Naive thymus-derived CD4-positive, alpha-beta T cell (primary cell): ENCODE measurements around the gene GINS2. TPM values are rescaled to one million over a fixed set of nuclear protein-coding genes. Genes with fewer than 3 reads are reported as not detected.
A peak's percentile ranks its signal among the peaks of the same experiment; 100 is the strongest.

ENCODE experiments used
- ATAC-seq: fragments of 150-1000 bp; cut with Tn5 transposase; 2 replicates; pipeline ENCODE4 v1.10.0; 2021; ENCODE audit warnings: mild to moderate bottlenecking, moderate library complexity
- CTCF ChIA-PET: fragments of 350-600 bp; sonication (Branson Sonifier 250); formaldehyde crosslinking; loops from one replicate; lab custom pipeline; 2021; ENCODE audit warnings: antibody characterized with exemption; lab: Charles Lee
- POLR2A ChIA-PET: fragments of 350-600 bp; sonication (Branson Sonifier 250); formaldehyde crosslinking; loops from one replicate; lab custom pipeline; 2021; ENCODE audit warnings: antibody characterized with exemption, inconsistent platforms; lab: Charles Lee
- DNase-seq, 9 donors: peaks; one replicate each; pipeline versions ENCODE4 v3.0.0 to v3.0.0-alpha.2; 2020 to 2022; ENCODE audit warnings: mixed read lengths in 1 of 9
- H3K27ac ChIP-seq: one replicate; pipeline ENCODE4 v1.7.0; 2013; ENCODE audit warnings: mild to moderate bottlenecking, low read depth, low read length, moderate library complexity
- H3K27me3 ChIP-seq, 2 donors: one replicate each; pipeline ENCODE4 v1.7.0; 2013; ENCODE audit warnings: low read length in 2 of 2, mild to moderate bottlenecking in 2 of 2, moderate library complexity in 2 of 2; ENCODE audit not compliant: control insufficient read depth in 2 of 2, insufficient read depth in 2 of 2
- H3K36me3 ChIP-seq, 3 experiments: 1 replicate in 2 of 3; 2 replicates in 1 of 3; pipeline ENCODE4 v1.7.0; 2013; ENCODE audit warnings: low read length in 3 of 3, mild to moderate bottlenecking in 3 of 3, moderate library complexity in 1 of 3; ENCODE audit not compliant: insufficient read depth in 3 of 3, control insufficient read depth in 2 of 3
- H3K4me1 ChIP-seq, 2 donors: one replicate each; pipeline ENCODE4 v1.7.0; 2013; ENCODE audit warnings: low read length in 2 of 2, mild to moderate bottlenecking in 2 of 2, moderate library complexity in 1 of 2; ENCODE audit not compliant: control insufficient read depth in 2 of 2, insufficient read depth in 2 of 2
- H3K4me3 ChIP-seq: 2 replicates; pipeline ENCODE4 v1.7.0; 2013; ENCODE audit warnings: mild to moderate bottlenecking, low read length
- H3K9me3 ChIP-seq, 3 experiments: 1 replicate in 2 of 3; 2 replicates in 1 of 3; pipeline ENCODE4 v1.7.0; 2013; ENCODE audit warnings: low read length in 3 of 3; ENCODE audit not compliant: control insufficient read depth in 2 of 3
- H3K27ac Mint-ChIP-seq, 9 donors: one replicate each; pipeline ENCODE4 v1.8.0; 2020 to 2022; ENCODE audit warnings: mixed read lengths in 9 of 9, mild to moderate bottlenecking in 8 of 9, moderate library complexity in 5 of 9, inconsistent platforms in 2 of 9
- H3K27me3 Mint-ChIP-seq, 5 donors: one replicate each; pipeline ENCODE4 v1.8.0; 2021 to 2022; ENCODE audit warnings: mixed read lengths in 5 of 5, mild to moderate bottlenecking in 1 of 5
- H3K36me3 Mint-ChIP-seq, 5 donors: one replicate each; pipeline ENCODE4 v1.8.0; 2020 to 2022; ENCODE audit warnings: mixed read lengths in 5 of 5, mild to moderate bottlenecking in 3 of 5, inconsistent platforms in 1 of 5
- H3K4me1 Mint-ChIP-seq, 7 donors: one replicate each; pipeline ENCODE4 v1.8.0; 2020 to 2022; ENCODE audit warnings: mixed read lengths in 7 of 7, mild to moderate bottlenecking in 3 of 7, inconsistent platforms in 1 of 7
- H3K4me3 Mint-ChIP-seq, 10 donors: one replicate each; pipeline ENCODE4 v1.8.0; 2020 to 2022; ENCODE audit warnings: mild to moderate bottlenecking in 10 of 10, mixed read lengths in 10 of 10, moderate library complexity in 6 of 10, inconsistent platforms in 2 of 10
- H3K9me3 Mint-ChIP-seq, 11 donors: one replicate each; pipeline ENCODE4 v1.8.0; 2020 to 2022; ENCODE audit warnings: mixed read lengths in 11 of 11, mild to moderate bottlenecking in 4 of 11, inconsistent platforms in 1 of 11, moderate library complexity in 1 of 11
- intact Hi-C, 2 donors: fragments of 100-400 bp; cut with micrococcal nuclease; formaldehyde crosslinking; loops; one replicate each; pipeline ENCODE4 v1.15.1; 2023
- polyA plus RNA-seq, 2 donors: library from polyadenylated mRNA; unstranded; fragments of 300-500 nt; fragmentation: Illumina TruSeq; gene quantifications; one replicate each; pipeline ENCODE4 v1.2.3, GENCODE V29; 2021
- total RNA-seq, 6 experiments: library from RNA in 5 of 6; stranded (reverse) in 5 of 6; gene quantifications; 1 replicate in 5 of 6; 2 replicates in 1 of 6; pipeline ENCODE4 v1.2.3 and lab custom pipeline; 2021 to 2026

Gene GINS2
- total and polyA plus RNA-seq, 7 experiments from 2014 or later, result 1.0 to 43.6 (median 1.9) TPM

DNA sequence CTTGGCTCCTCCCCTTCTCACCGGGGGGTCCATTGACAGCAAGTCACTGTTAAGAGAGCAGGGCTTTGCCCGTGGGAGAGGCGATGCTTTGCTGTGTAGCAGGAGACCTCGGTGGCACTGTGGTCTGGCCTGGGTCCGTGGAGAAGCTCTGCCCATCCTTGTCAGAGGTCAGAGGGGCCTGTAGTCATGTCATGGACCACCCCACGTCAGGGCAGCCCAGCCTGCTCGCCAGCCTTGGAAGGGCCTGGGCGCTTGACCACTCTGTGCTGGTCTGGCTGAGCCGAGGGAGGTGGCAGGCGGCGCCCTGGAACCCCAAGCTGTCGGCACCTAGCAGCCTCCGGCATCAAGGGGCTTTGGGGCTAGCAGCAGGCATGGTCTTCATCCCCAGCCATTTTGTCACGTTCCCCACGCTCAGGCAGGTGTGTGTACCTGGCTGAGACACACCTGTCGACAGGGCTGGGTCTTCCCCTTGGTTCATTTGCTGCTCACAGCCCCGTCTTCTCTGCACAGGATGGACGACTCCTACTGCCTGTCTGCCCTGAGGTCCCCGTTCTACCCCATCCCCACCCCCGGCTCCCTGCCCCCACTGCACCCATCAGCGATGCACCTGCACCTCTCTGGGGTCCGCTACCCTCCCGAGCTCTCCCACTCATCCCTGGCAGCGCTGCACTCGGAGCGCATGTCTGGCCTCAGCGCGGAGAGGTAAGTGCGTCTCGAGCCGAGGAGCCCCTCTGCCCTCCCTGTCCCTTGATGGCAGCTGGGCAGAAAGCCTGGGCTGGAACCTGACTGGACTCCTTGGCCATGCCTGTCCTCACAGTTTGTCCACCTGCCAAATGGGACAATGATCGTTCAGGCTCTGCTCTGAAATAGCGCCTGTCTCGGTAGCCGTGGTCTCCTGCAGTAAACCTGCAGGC is 33.3 kb downstream of the GINS2 start:
- Mint-ChIP-seq H3K4me1 (peaks cover 0 to 4% (median 0%) of the 10 kb centered on the region in 7 donors), H3K27me3 (no peaks in the 10 kb centered on the region), H3K36me3 (peaks cover 0 to 15% (median 3%) of the 10 kb centered on the region in 5 donors), H3K4me3 (no peak overlapping the region), H3K27ac (peak overlapping the region in 1 of 9 donors; percentile 72), H3K9me3 (no peaks in the 10 kb centered on the region)
- H3K9me3 ChIP-seq, result no peaks in the 10 kb centered on the region
- no peaks in the 10 kb centered on the region for H3K4me1 ChIP-seq
- no peak overlapping the region for H3K27ac ChIP-seq
- CTCF ChIA-PET, result no interaction called here
- peaks cover 4 to 41% (median 10%) of the 10 kb centered on the region in 3 experiments for H3K36me3 ChIP-seq
- intact Hi-C loops, result no loop called here
- H3K27me3 ChIP-seq, result no peaks in the 10 kb centered on the region
- DNase-seq (no peak), ATAC-seq (no peak)
- POLR2A ChIA-PET, result no interaction called here
- no peak overlapping the region for H3K4me3 ChIP-seq

DNA sequence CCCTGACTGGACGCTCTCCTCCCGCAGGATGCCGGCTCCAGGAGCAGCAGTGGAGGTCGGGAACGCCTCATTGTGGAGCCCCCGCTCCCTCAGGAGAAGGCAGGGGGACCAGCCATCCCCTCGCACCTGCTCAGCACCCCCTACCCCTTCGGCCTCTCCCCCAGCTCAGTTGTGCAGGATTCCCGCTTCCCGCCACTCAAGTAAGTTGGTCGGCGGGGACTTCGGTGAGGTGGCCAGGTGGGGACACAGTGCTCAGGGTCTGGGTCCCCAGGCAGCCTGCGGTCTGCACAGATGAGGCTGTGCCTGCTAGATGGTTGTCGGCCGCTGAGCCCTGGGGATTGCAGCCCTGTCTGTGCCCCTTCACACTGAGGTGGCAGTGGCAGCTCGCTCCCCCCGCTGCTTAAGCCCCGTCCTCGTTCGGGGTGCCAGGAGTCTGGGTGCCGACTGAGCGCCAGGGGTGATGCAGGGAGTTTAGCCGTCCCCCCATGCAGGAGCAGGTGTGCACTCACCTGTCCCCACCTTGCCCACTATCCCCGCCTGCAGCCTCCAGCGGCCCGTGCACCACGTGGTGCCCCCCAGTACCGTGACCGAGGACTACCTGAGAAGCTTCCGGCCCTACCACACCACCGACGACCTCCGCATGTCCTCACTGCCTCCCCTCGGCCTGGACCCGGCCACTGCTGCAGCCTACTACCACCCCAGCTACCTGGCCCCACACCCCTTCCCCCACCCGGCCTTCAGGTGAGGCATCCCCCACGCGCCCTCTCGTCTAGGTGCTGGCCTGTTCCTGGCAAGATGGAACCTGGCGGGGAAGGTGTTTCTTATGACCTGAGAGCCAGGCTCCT is 34.3 kb downstream of the GINS2 start:
- Histone ChIP-seq H3K27ac (no peak overlapping the region), H3K4me1 (no peaks in the 10 kb centered on the region), H3K27me3 (no peaks in the 10 kb centered on the region), H3K9me3 (no peaks in the 10 kb centered on the region), H3K4me3 (no peak overlapping the region), H3K36me3 (peaks cover 4 to 41% (median 10%) of the 10 kb centered on the region in 3 experiments)
- no peak for DNase-seq
- ChIA-PET POLR2A (no interaction called here), CTCF (no interaction called here)
- Mint-ChIP-seq H3K4me1 (no peaks in the 10 kb centered on the region), H3K27me3 (no peaks in the 10 kb centered on the region), H3K27ac (no peak overlapping the region), H3K4me3 (no peak overlapping the region), H3K9me3 (no peaks in the 10 kb centered on the region), H3K36me3 (peaks cover 0 to 15% (median 3%) of the 10 kb centered on the region in 5 donors)
- ATAC-seq, result no peak
- intact Hi-C loops, result no loop called here

DNA sequence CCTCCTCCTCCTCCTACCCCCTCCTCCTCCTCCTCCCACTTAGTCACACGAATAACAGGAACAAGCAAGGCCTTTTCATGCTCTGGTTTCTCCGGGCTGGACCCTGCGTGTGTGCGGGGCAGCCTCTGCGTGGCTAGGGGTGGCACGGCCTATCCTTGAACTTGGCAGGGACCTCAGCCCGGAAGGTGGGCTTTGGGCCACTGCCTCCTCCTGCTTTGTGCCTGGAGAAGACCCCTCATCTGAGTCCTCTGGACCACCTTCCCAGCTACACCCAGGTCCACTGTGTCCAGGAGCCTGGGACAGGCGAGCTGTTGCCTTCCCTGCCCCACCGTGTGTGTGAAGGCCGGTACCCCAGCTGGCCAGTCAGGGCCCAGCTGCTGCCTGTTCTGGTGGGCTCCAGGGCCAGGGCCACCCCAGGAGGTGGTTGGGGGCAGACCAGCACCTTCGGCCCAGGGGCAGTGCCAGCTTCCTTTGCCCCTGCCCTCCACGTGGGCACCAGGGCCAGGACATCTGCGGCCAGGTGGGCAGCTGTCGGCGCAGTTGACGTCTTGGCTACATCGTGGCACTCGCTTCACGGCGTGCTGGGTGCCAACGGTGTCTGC is 35.4 kb downstream of the GINS2 start:
- no peak overlapping the region for H3K27ac ChIP-seq
- Mint-ChIP-seq H3K4me3 (no peak overlapping the region), H3K4me1 (peaks cover 0 to 6% (median 0%) of the 10 kb centered on the region in 7 donors), H3K27ac (peak overlapping the region in 2 of 9 donors; percentile 71 to 82), H3K9me3 (no peaks in the 10 kb centered on the region), H3K36me3 (peaks cover 0 to 18% (median 3%) of the 10 kb centered on the region in 5 donors), H3K27me3 (no peaks in the 10 kb centered on the region)
- no peak for DNase-seq
- no peak for ATAC-seq
- H3K27me3 ChIP-seq, result no peaks in the 10 kb centered on the region
- ChIA-PET CTCF (no interaction called here), POLR2A (no interaction called here)
- no peak overlapping the region for H3K4me3 ChIP-seq
- H3K36me3 ChIP-seq, result peaks cover 4 to 32% (median 10%) of the 10 kb centered on the region in 3 experiments
- no peaks in the 10 kb centered on the region for H3K4me1 ChIP-seq
- no peaks in the 10 kb centered on the region for H3K9me3 ChIP-seq
- intact Hi-C loops, result no loop called here

GRCh38 chr16:85652431-85653221 is 36.1 kb downstream of the GINS2 start:
- CTCF ChIA-PET, result no interaction called here
- Histone ChIP-seq H3K4me1 (no peaks in the 10 kb centered on the region), H3K36me3 (peaks cover 0 to 25% (median 2%) of the 10 kb centered on the region in 3 experiments), H3K27me3 (no peaks in the 10 kb centered on the region), H3K9me3 (no peaks in the 10 kb centered on the region), H3K27ac (no peak overlapping the region), H3K4me3 (no peak overlapping the region)
- ATAC-seq (no peak), DNase-seq (no peak)
- H3K4me1 Mint-ChIP-seq, result peaks cover 0 to 6% (median 0%) of the 10 kb centered on the region in 7 donors
- POLR2A ChIA-PET, result interaction anchor here (0.6 kb wide), 1 partner anchor 22 kb away, joined by 3 read pairs; no protein-coding TSS in a partner anchor
- no peak overlapping the region for H3K4me3 Mint-ChIP-seq
- intact Hi-C loops, result no loop called here
- no peaks in the 10 kb centered on the region for H3K27me3 Mint-ChIP-seq
- no peaks in the 10 kb centered on the region for H3K9me3 Mint-ChIP-seq
- peak overlapping the region in 1 of 9 donors; percentile 10 for H3K27ac Mint-ChIP-seq
- peaks cover 0 to 15% (median 2%) of the 10 kb centered on the region in 5 donors for H3K36me3 Mint-ChIP-seq

DNA sequence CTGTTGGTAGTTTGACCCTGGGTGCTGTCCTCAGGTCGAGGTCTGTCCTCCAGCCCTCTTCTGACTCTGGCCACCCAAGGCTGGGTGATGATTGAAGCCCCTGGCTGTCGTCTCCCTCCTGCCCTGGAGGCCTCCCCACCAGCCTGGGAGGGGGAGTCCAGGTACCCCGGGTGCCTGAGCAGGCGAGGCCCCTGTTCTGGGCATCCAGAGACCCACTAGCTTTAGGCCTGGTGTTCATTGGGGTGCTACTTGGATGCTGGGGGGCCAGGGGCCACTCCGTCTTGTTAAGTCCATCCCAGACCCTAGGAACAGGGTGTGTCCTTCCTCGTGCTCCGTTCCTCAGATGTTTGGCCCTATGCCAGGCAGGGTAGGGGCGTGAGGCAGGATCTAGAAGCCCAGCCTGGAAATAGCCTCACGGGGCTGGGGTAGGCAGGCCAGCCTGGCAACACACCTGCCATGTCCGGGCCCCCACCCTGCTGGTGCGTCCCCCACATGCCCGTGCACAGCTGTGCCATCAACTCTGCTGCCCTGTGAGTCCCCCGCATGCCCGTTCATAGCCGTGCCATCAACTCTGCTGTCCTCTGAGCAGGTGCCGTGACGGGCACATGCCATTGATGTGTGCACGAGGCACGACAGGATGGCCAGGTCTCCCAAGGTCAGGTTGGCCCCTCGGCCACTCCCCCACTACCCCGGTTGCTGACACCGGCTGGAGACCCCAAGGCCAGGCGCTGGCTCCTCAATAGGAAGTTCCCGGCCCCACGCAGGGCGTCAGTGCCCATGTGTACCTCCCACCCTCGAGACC is 36.9 kb downstream of the GINS2 start:
- no peak overlapping the region for H3K4me3 ChIP-seq
- DNase-seq (no peak), ATAC-seq (no peak)
- H3K27ac Mint-ChIP-seq, result no peak overlapping the region
- intact Hi-C loops, result no loop called here
- ChIA-PET CTCF (no interaction called here), POLR2A (interaction anchor here (0.6 kb wide), 1 partner anchor 23 kb away, joined by 3 read pairs; no protein-coding TSS in a partner anchor)
- H3K4me3 Mint-ChIP-seq, result no peak overlapping the region
- H3K9me3 ChIP-seq, result no peaks in the 10 kb centered on the region
- H3K27me3 Mint-ChIP-seq, result no peaks in the 10 kb centered on the region
- peaks cover 0 to 7% (median 0%) of the 10 kb centered on the region in 7 donors for H3K4me1 Mint-ChIP-seq
- no peak overlapping the region for H3K27ac ChIP-seq
- H3K27me3 ChIP-seq, result no peaks in the 10 kb centered on the region
- peaks cover 0 to 18% (median 0%) of the 10 kb centered on the region in 3 experiments for H3K36me3 ChIP-seq
- H3K9me3 Mint-ChIP-seq, result no peaks in the 10 kb centered on the region
- peaks cover 0 to 9% (median 0%) of the 10 kb centered on the region in 5 donors for H3K36me3 Mint-ChIP-seq
- no peaks in the 10 kb centered on the region for H3K4me1 ChIP-seq
